Measurements from ENCODE around the gene HTR2A.

HTR2A gene

GRCh38 chr13:46896341-46897137 is at the start of gene HTR2A:
Gene HTR2A (minus strand): TSS chr13:46897053. CDS start chr13:46895906, 1,147 bp downstream.
- DNase-seq (ENCODE audit: low read depth in 2 of 3, low spot score in 2 of 3): no peak

GRCh38 chr13:46936525-46936924 is 39.7 kb upstream of the HTR2A start:
- DNase-seq (ENCODE audit: low read depth in 2 of 3, low spot score in 2 of 3): no peak

- DNase-seq (ENCODE audit: low read depth in 2 of 3, low spot score in 2 of 3): no peak
Measured at GRCh38 chr13:46934749-46935148, 37.9 kb upstream of the HTR2A start.

GRCh38 chr13:46926916-46927590 is 30.2 kb upstream of the HTR2A start:
- DNase-seq (ENCODE audit: low read depth in 2 of 3, low spot score in 2 of 3): no peak

GRCh38 chr13:46925486-46925885 is 28.6 kb upstream of the HTR2A start:
- DNase-seq (ENCODE audit: low read depth in 2 of 3, low spot score in 2 of 3): no peak

- no peak for DNase-seq (ENCODE audit: low read depth in 2 of 3, low spot score in 2 of 3)
Measured at GRCh38 chr13:46914341-46914740, 17.5 kb upstream of the HTR2A start.

GRCh38 chr13:46913757-46914156 is 16.9 kb upstream of the HTR2A start:
- no peak for DNase-seq (ENCODE audit: low read depth in 2 of 3, low spot score in 2 of 3)

GRCh38 chr13:46909042-46909441 is 12.2 kb upstream of the HTR2A start:
- DNase-seq (ENCODE audit: low read depth in 2 of 3, low spot score in 2 of 3): no peak

GRCh38 chr13:46908501-46908900 is 11.6 kb upstream of the HTR2A start:
- no peak for DNase-seq (ENCODE audit: low read depth in 2 of 3, low spot score in 2 of 3)

- no peak for DNase-seq (ENCODE audit: low read depth in 2 of 3, low spot score in 2 of 3)
Measured at GRCh38 chr13:46906405-46906804, 9.6 kb upstream of the HTR2A start.

GRCh38 chr13:46905249-46905648 is 8.4 kb upstream of the HTR2A start:
- DNase-seq (ENCODE audit: low read depth in 2 of 3, low spot score in 2 of 3): no peak

- DNase-seq (ENCODE audit: low read depth in 2 of 3, low spot score in 2 of 3): no peak
Measured at GRCh38 chr13:46903748-46904147, 6.9 kb upstream of the HTR2A start.

GRCh38 chr13:46901721-46902120 is 4.9 kb upstream of the HTR2A start:
- DNase-seq (ENCODE audit: low read depth in 2 of 3, low spot score in 2 of 3): no peak

GRCh38 chr13:46899801-46900200 is 2.9 kb upstream of the HTR2A start:
- DNase-seq (ENCODE audit: low read depth in 2 of 3, low spot score in 2 of 3): no peak

- DNase-seq (ENCODE audit: low read depth in 2 of 3, low spot score in 2 of 3): no peak
Measured at GRCh38 chr13:46895381-46895780, 1.5 kb downstream of the HTR2A start.

GRCh38 chr13:46894568-46894967 is 2.3 kb downstream of the HTR2A start:
- DNase-seq (ENCODE audit: low read depth in 2 of 3, low spot score in 2 of 3): no peak

- peak; percentile 33 to 61 (median 51) for DNase-seq (ENCODE audit: low read depth in 2 of 3, low spot score in 2 of 3)
Measured at GRCh38 chr13:46893798-46894560, 2.9 kb downstream of the HTR2A start.

GRCh38 chr13:46893221-46893740 is 3.6 kb downstream of the HTR2A start:
- no peak for DNase-seq (ENCODE audit: low read depth in 2 of 3, low spot score in 2 of 3)

- DNase-seq (ENCODE audit: low read depth in 2 of 3, low spot score in 2 of 3): no peak
Measured at GRCh38 chr13:46885018-46885417, 11.8 kb downstream of the HTR2A start.

GRCh38 chr13:46884531-46884930 is 12.3 kb downstream of the HTR2A start:
- no peak for DNase-seq (ENCODE audit: low read depth in 2 of 3, low spot score in 2 of 3)

GRCh38 chr13:46881621-46882020 is 15.2 kb downstream of the HTR2A start:
- no peak for DNase-seq (ENCODE audit: low read depth in 2 of 3, low spot score in 2 of 3)

- DNase-seq (ENCODE audit: low read depth in 2 of 3, low spot score in 2 of 3): no peak
Measured at GRCh38 chr13:46874006-46874405, 22.8 kb downstream of the HTR2A start.
